ENCODE results near the gene HS6ST3.

The HS6ST3 gene

GRCh38 chr13:96533408-96533807 is 443.5 kb downstream of the HS6ST3 start:
- Histone ChIP-seq H4K20me1 (ENCODE audit: insufficient read depth, low read length) (no peaks in the 10 kb centered on the region), H3F3A (ENCODE audit: insufficient read depth, low read length) (no peaks in the 10 kb centered on the region), H3K9ac (ENCODE audit: low read length) (no peak overlapping the region), H3K4me1 (ENCODE audit: insufficient read depth, low read length, severe bottlenecking) (no peaks in the 10 kb centered on the region), H3K4me2 (ENCODE audit: low read length) (no peak overlapping the region), H3K27ac (ENCODE audit: low read depth, low read length, poor library complexity, severe bottlenecking) (no peak overlapping the region), H2AFZ (ENCODE audit: low read length) (no peak overlapping the region), H3K4me3 (ENCODE audit: low read depth, low read length, poor library complexity, severe bottlenecking) (no peak overlapping the region), H3K9me3 (ENCODE audit: low read length) (no peaks in the 10 kb centered on the region), H3K36me3 (ENCODE audit: insufficient read depth, low read length) (no peaks in the 10 kb centered on the region), H3K27me3 (ENCODE audit: insufficient read depth, low read length) (no peaks in the 10 kb centered on the region), H3K9me2 (ENCODE audit: low read depth, low read length) (no peaks in the 10 kb centered on the region), H3K79me2 (ENCODE audit: insufficient read depth, low read length) (no peaks in the 10 kb centered on the region)
- no peak for TF ChIP-seq EZH2 (IDR thresholded peaks at IDR 0.05; ENCODE audit: borderline replicate concordance, low read length)

GRCh38 chr13:96539791-96540190 is 449.9 kb downstream of the HS6ST3 start:
- H3K36me3 ChIP-seq (ENCODE audit: insufficient read depth, low read length): no peaks in the 10 kb centered on the region
- no peak overlapping the region for H3K4me2 ChIP-seq (ENCODE audit: low read length)
- H4K20me1 ChIP-seq (ENCODE audit: insufficient read depth, low read length): no peaks in the 10 kb centered on the region
- no peak overlapping the region for H3K27ac ChIP-seq (ENCODE audit: low read depth, low read length, poor library complexity, severe bottlenecking)
- TF ChIP-seq CTCF (IDR thresholded peaks at IDR 0.05; ENCODE audit: low read length) (no peak), EZH2 (IDR thresholded peaks at IDR 0.05; ENCODE audit: borderline replicate concordance, low read length) (no peak)
- no peaks in the 10 kb centered on the region for H3K4me1 ChIP-seq (ENCODE audit: insufficient read depth, low read length, severe bottlenecking)
- H3K27me3 ChIP-seq (ENCODE audit: insufficient read depth, low read length): no peaks in the 10 kb centered on the region
- H3K9me3 ChIP-seq (ENCODE audit: low read length): no peaks in the 10 kb centered on the region
- no peak overlapping the region for H3K9ac ChIP-seq (ENCODE audit: low read length)
- H3K9me2 ChIP-seq (ENCODE audit: low read depth, low read length): no peaks in the 10 kb centered on the region
- no peaks in the 10 kb centered on the region for H3K79me2 ChIP-seq (ENCODE audit: insufficient read depth, low read length)
- no peak overlapping the region for H2AFZ ChIP-seq (ENCODE audit: low read length)
- H3K4me3 ChIP-seq (ENCODE audit: low read depth, low read length, poor library complexity, severe bottlenecking): no peak overlapping the region
- no peaks in the 10 kb centered on the region for H3F3A ChIP-seq (ENCODE audit: insufficient read depth, low read length)

GRCh38 chr13:96540670-96541069 is 450.8 kb downstream of the HS6ST3 start:
- H3K79me2 ChIP-seq (ENCODE audit: insufficient read depth, low read length): no peaks in the 10 kb centered on the region
- no peak overlapping the region for H3K4me3 ChIP-seq (ENCODE audit: low read depth, low read length, poor library complexity, severe bottlenecking)
- no peaks in the 10 kb centered on the region for H3K9me3 ChIP-seq (ENCODE audit: low read length)
- H3K36me3 ChIP-seq (ENCODE audit: insufficient read depth, low read length): no peaks in the 10 kb centered on the region
- H3K27ac ChIP-seq (ENCODE audit: low read depth, low read length, poor library complexity, severe bottlenecking): no peak overlapping the region
- TF ChIP-seq CTCF (IDR thresholded peaks at IDR 0.05; ENCODE audit: low read length) (no peak), EZH2 (IDR thresholded peaks at IDR 0.05; ENCODE audit: borderline replicate concordance, low read length) (no peak)
- H3K4me2 ChIP-seq (ENCODE audit: low read length): no peak overlapping the region
- H2AFZ ChIP-seq (ENCODE audit: low read length): no peak overlapping the region
- H3K4me1 ChIP-seq (ENCODE audit: insufficient read depth, low read length, severe bottlenecking): no peaks in the 10 kb centered on the region
- no peaks in the 10 kb centered on the region for H3K27me3 ChIP-seq (ENCODE audit: insufficient read depth, low read length)
- H4K20me1 ChIP-seq (ENCODE audit: insufficient read depth, low read length): no peaks in the 10 kb centered on the region
- H3K9ac ChIP-seq (ENCODE audit: low read length): no peak overlapping the region
- H3K9me2 ChIP-seq (ENCODE audit: low read depth, low read length): no peaks in the 10 kb centered on the region
- H3F3A ChIP-seq (ENCODE audit: insufficient read depth, low read length): no peaks in the 10 kb centered on the region

- no peak overlapping the region for H3K27ac ChIP-seq (ENCODE audit: low read depth, low read length, poor library complexity, severe bottlenecking)
- H2AFZ ChIP-seq (ENCODE audit: low read length): no peak overlapping the region
- H3K4me3 ChIP-seq (ENCODE audit: low read depth, low read length, poor library complexity, severe bottlenecking): no peak overlapping the region
- no peaks in the 10 kb centered on the region for H3K36me3 ChIP-seq (ENCODE audit: insufficient read depth, low read length)
- H3K79me2 ChIP-seq (ENCODE audit: insufficient read depth, low read length): no peaks in the 10 kb centered on the region
- H3K9me3 ChIP-seq (ENCODE audit: low read length): no peaks in the 10 kb centered on the region
- H4K20me1 ChIP-seq (ENCODE audit: insufficient read depth, low read length): no peaks in the 10 kb centered on the region
- no peak overlapping the region for H3K9ac ChIP-seq (ENCODE audit: low read length)
- no peaks in the 10 kb centered on the region for H3K4me1 ChIP-seq (ENCODE audit: insufficient read depth, low read length, severe bottlenecking)
- H3K9me2 ChIP-seq (ENCODE audit: low read depth, low read length): no peaks in the 10 kb centered on the region
- no peaks in the 10 kb centered on the region for H3F3A ChIP-seq (ENCODE audit: insufficient read depth, low read length)
- no peaks in the 10 kb centered on the region for H3K27me3 ChIP-seq (ENCODE audit: insufficient read depth, low read length)
- no peak overlapping the region for H3K4me2 ChIP-seq (ENCODE audit: low read length)
- TF ChIP-seq EZH2 (IDR thresholded peaks at IDR 0.05; ENCODE audit: borderline replicate concordance, low read length) (no peak), CTCF (IDR thresholded peaks at IDR 0.05; ENCODE audit: low read length) (no peak)
Measured at GRCh38 chr13:96542986-96543385, 453.1 kb downstream of the HS6ST3 start.

All from OCI-LY1 (cell line).